Measurements from ENCODE around the gene HSF2BP. TPM values are rescaled to one million over a fixed set of nuclear protein-coding genes. Genes with fewer than 3 reads are reported as not detected.

Gene HSF2BP
- total RNA-seq, 1 experiment from 2014 or later = 10.9 TPM

GRCh38 chr21:43578677-43579303 is 80.5 kb downstream of the HSF2BP start:
- Histone ChIP-seq H3K4me3 (ENCODE audit: low read depth, low read length) (no peak overlapping the region), H3K36me3 (ENCODE audit: control insufficient read depth, insufficient read depth, low read length) (no peaks in the 10 kb centered on the region), H3K27me3 (replicated peaks; ENCODE audit: control insufficient read depth, insufficient read depth, low read length) (no peaks in the 10 kb centered on the region), H3K4me1 (no peaks in the 10 kb centered on the region), H3K9me3 (no peaks in the 10 kb centered on the region)
- POLR2A ChIA-PET = no interaction called here
- Mint-ChIP-seq H3K27me3 (ENCODE audit: insufficient read depth, unreplicated experiment) (no peaks in the 10 kb centered on the region), H3K36me3 (ENCODE audit: insufficient read depth, unreplicated experiment) (peaks cover 5% of the 10 kb centered on the region), H3K4me1 (ENCODE audit: low read depth, unreplicated experiment) (peaks cover 25% of the 10 kb centered on the region), H3K4me3 (ENCODE audit: unreplicated experiment) (no peak overlapping the region), H3K9me3 (ENCODE audit: unreplicated experiment) (peaks cover 7% of the 10 kb centered on the region), H3K27ac (ENCODE audit: unreplicated experiment) (no peak overlapping the region)
- TF ChIP-seq, protein P1, sequence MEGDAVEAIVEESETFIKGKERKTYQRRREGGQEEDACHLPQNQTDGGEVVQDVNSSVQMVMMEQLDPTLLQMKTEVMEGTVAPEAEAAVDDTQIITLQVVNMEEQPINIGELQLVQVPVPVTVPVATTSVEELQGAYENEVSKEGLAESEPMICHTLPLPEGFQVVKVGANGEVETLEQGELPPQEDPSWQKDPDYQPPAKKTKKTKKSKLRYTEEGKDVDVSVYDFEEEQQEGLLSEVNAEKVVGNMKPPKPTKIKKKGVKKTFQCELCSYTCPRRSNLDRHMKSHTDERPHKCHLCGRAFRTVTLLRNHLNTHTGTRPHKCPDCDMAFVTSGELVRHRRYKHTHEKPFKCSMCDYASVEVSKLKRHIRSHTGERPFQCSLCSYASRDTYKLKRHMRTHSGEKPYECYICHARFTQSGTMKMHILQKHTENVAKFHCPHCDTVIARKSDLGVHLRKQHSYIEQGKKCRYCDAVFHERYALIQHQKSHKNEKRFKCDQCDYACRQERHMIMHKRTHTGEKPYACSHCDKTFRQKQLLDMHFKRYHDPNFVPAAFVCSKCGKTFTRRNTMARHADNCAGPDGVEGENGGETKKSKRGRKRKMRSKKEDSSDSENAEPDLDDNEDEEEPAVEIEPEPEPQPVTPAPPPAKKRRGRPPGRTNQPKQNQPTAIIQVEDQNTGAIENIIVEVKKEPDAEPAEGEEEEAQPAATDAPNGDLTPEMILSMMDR (IDR thresholded peaks at IDR 0.05; ENCODE audit: insufficient read depth in 1 of 2, low read depth in 1 of 2, low read length in 1 of 2, severe bottlenecking in 1 of 2, unreplicated experiment in 1 of 2) = no peak
- BruUV-seq (replicated peaks) = no TSS peak
- CTCF ChIA-PET = no interaction called here
- intact Hi-C loops (cut with micrococcal nuclease; ENCODE audit: unreplicated experiment) = no loop called here
- DNase-seq = no peak

DNA sequence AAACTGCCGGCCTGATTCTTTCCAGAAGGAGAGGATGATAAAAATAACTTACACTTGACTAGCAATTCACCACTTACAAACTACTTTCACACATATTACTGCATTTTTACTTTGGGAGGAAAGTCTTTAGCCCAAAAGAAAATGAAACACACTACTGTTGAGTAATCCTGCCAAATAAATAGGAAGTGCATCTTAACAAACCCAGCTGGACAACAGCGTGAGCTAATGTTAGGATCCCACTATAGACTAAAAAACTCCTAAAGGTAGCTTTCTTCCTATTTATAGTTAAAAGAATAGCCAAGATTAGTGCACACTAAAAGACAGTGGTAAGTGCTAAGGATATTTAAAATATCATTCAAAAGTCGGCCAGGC is 83.8 kb downstream of the HSF2BP start:
- H3K4me1 Mint-ChIP-seq (ENCODE audit: low read depth, unreplicated experiment) = peaks cover 30% of the 10 kb centered on the region
- H3K27me3 Mint-ChIP-seq (ENCODE audit: insufficient read depth, unreplicated experiment) = no peaks in the 10 kb centered on the region
- peaks cover 9% of the 10 kb centered on the region for H3K36me3 Mint-ChIP-seq (ENCODE audit: insufficient read depth, unreplicated experiment)
- ChIA-PET POLR2A (no interaction called here), CTCF (no interaction called here)
- no peak overlapping the region for H3K4me3 ChIP-seq (ENCODE audit: low read depth, low read length)
- no peaks in the 10 kb centered on the region for H3K27me3 ChIP-seq (replicated peaks; ENCODE audit: control insufficient read depth, insufficient read depth, low read length)
- H3K4me1 ChIP-seq = no peaks in the 10 kb centered on the region
- intact Hi-C loops (cut with micrococcal nuclease; ENCODE audit: unreplicated experiment) = no loop called here
- H3K9me3 Mint-ChIP-seq (ENCODE audit: unreplicated experiment) = no peaks in the 10 kb centered on the region
- H3K27ac Mint-ChIP-seq (ENCODE audit: unreplicated experiment) = no peak overlapping the region
- BruUV-seq (replicated peaks) = no TSS peak
- no peaks in the 10 kb centered on the region for H3K9me3 ChIP-seq
- H3K4me3 Mint-ChIP-seq (ENCODE audit: unreplicated experiment) = no peak overlapping the region
- TF ChIP-seq, protein P1 (IDR thresholded peaks at IDR 0.05; ENCODE audit: insufficient read depth in 1 of 2, low read depth in 1 of 2, low read length in 1 of 2, severe bottlenecking in 1 of 2, unreplicated experiment in 1 of 2) = no peak
- no peak for DNase-seq
- H3K36me3 ChIP-seq (ENCODE audit: control insufficient read depth, insufficient read depth, low read length) = no peaks in the 10 kb centered on the region

GRCh38 chr21:43574741-43575472 is 84.4 kb downstream of the HSF2BP start:
- H3K36me3 Mint-ChIP-seq (ENCODE audit: insufficient read depth, unreplicated experiment) = peaks cover 9% of the 10 kb centered on the region
- Histone ChIP-seq H3K4me1 (no peaks in the 10 kb centered on the region), H3K9me3 (no peaks in the 10 kb centered on the region), H3K36me3 (ENCODE audit: control insufficient read depth, insufficient read depth, low read length) (no peaks in the 10 kb centered on the region), H3K4me3 (ENCODE audit: low read depth, low read length) (no peak overlapping the region), H3K27me3 (replicated peaks; ENCODE audit: control insufficient read depth, insufficient read depth, low read length) (no peaks in the 10 kb centered on the region)
- peaks cover 25% of the 10 kb centered on the region for H3K4me1 Mint-ChIP-seq (ENCODE audit: low read depth, unreplicated experiment)
- TF ChIP-seq, protein P1 (IDR thresholded peaks at IDR 0.05; ENCODE audit: insufficient read depth in 1 of 2, low read depth in 1 of 2, low read length in 1 of 2, severe bottlenecking in 1 of 2, unreplicated experiment in 1 of 2) = no peak
- BruUV-seq (replicated peaks) = no TSS peak
- no peaks in the 10 kb centered on the region for H3K27me3 Mint-ChIP-seq (ENCODE audit: insufficient read depth, unreplicated experiment)
- H3K9me3 Mint-ChIP-seq (ENCODE audit: unreplicated experiment) = no peaks in the 10 kb centered on the region
- intact Hi-C loops (cut with micrococcal nuclease; ENCODE audit: unreplicated experiment) = no loop called here
- ChIA-PET POLR2A (no interaction called here), CTCF (no interaction called here)
- H3K4me3 Mint-ChIP-seq (ENCODE audit: unreplicated experiment) = no peak overlapping the region
- H3K27ac Mint-ChIP-seq (ENCODE audit: unreplicated experiment) = no peak overlapping the region
- no peak for DNase-seq

Data from Caco-2 (cell line).